Lung (tissue), 12 donors: ENCODE measurements around the gene KIAA2012. TPM values are rescaled to one million over a fixed set of nuclear protein-coding genes. Genes with fewer than 3 reads are reported as not detected.

Experiments
- ATAC-seq: fragments of 200-7000 bp; cut with Tn5 transposase; one replicate; pipeline ENCODE4 v1.9.1; 2020; ENCODE audit warnings: moderate number of reproducible peaks; ENCODE audit not compliant: insufficient read depth, low FRiP score
- DNase-seq, 3 donors: peaks; one replicate each; pipeline ENCODE4 v3.0.0-alpha.2; 2013 to 2017
- H3K27ac ChIP-seq, 2 donors: one replicate each; pipeline ENCODE4 v1.5.1; 2013; ENCODE audit warnings: mild to moderate bottlenecking in 2 of 2, moderate library complexity in 2 of 2, control low read depth in 1 of 2, inconsistent platforms in 1 of 2, low read depth in 1 of 2, low read length in 1 of 2
- H3K27me3 ChIP-seq, 3 donors: one replicate each; pipeline ENCODE4 v1.5.1; 2013; ENCODE audit warnings: low read length in 2 of 3; ENCODE audit not compliant: control insufficient read depth in 3 of 3, insufficient read depth in 3 of 3
- H3K36me3 ChIP-seq, 4 donors: one replicate each; pipeline ENCODE4 v1.5.1; 2013; ENCODE audit warnings: low read length in 4 of 4, mild to moderate bottlenecking in 1 of 4, moderate library complexity in 1 of 4; ENCODE audit not compliant: control insufficient read depth in 4 of 4, insufficient read depth in 4 of 4
- H3K4me1 ChIP-seq, 5 donors: one replicate each; pipeline ENCODE4 v1.5.1; 2013; ENCODE audit warnings: low read length in 5 of 5, mild to moderate bottlenecking in 2 of 5, moderate library complexity in 1 of 5; ENCODE audit not compliant: control insufficient read depth in 5 of 5, insufficient read depth in 5 of 5
- H3K4me3 ChIP-seq: one replicate; pipeline ENCODE4 v1.5.1; 2013; ENCODE audit warnings: mild to moderate bottlenecking, control low read depth, moderate library complexity
- H3K9ac ChIP-seq, 2 donors: one replicate each; pipeline ENCODE4 v1.5.1; 2013; ENCODE audit warnings: low read length in 2 of 2, control low read depth in 1 of 2; ENCODE audit not compliant: insufficient read depth in 1 of 2
- H3K9me3 ChIP-seq, 4 donors: one replicate each; pipeline ENCODE4 v1.5.1; 2013; ENCODE audit warnings: low read length in 3 of 4, mild to moderate bottlenecking in 1 of 4, moderate library complexity in 1 of 4; ENCODE audit not compliant: control insufficient read depth in 4 of 4, insufficient read depth in 3 of 4
- WGBS, 2 donors: extraction: QIAGEN DNeasy Blood & Tissue Kit; methylation state at CpG; one replicate each; pipeline ENCODE4 v1.1.7; 2013; 5-methylcytosine and 5-hydroxymethylcytosine counted together
- polyA plus RNA-seq, 2 donors: library from polyadenylated mRNA; stranded (reverse); fragments of 200-250 nt; gene quantifications; one replicate each; pipeline ENCODE4 v1.2.1, GENCODE V29; 2013
- total RNA-seq, 2 donors: library from RNA; depleted of rRNA in 1 of 2; stranded (reverse); fragments of >200 nt in 1 of 2; gene quantifications; one replicate each; pipeline ENCODE4 v1.2.1, GENCODE V29; 2014 to 2021
- TF ChIP-seq, protein P1 (sequence below): IDR thresholded peaks from 2 replicates; pipeline ENCODE4 v1.5.1; 2012; ENCODE audit warnings: mild to moderate bottlenecking; ENCODE audit errors: control extremely low read depth, extremely low read depth
- donor health status: control.
- donor health status: control.
- donor health status: Bipolar disorder and iron deficiency.
- donor health status: healthy.
- donor health status: DM: yes; HTN: yes; CAD: no.

Gene KIAA2012
- total and polyA plus RNA-seq, 4 donors: 0.69 to 8.5 (median 3.6) TPM

DNA sequence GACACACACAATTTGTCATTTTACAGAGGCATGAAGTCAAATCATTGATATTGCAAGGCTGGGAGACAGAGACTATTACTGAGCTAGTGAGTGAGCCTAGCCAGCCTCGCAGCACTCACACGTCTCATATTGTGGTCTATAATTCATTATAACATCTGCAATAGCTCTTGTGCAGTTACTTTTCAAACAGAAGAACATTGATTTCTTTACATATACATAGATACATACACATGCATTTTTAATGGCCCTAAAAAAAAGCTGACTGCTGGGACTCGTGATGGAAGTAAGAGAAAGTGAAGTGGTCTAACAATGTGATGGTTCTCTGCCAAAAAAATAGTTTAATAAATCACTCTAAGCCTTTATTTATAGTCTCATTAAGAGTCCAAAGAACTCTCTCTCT lies 56.8 kb downstream of the KIAA2012 start:
- no peak for ATAC-seq
- H3K4me3 ChIP-seq: no peak overlapping the region
- 60 to 75% methylated on average over 3 of the region's 3 CpGs for WGBS, 2 donors

DNA sequence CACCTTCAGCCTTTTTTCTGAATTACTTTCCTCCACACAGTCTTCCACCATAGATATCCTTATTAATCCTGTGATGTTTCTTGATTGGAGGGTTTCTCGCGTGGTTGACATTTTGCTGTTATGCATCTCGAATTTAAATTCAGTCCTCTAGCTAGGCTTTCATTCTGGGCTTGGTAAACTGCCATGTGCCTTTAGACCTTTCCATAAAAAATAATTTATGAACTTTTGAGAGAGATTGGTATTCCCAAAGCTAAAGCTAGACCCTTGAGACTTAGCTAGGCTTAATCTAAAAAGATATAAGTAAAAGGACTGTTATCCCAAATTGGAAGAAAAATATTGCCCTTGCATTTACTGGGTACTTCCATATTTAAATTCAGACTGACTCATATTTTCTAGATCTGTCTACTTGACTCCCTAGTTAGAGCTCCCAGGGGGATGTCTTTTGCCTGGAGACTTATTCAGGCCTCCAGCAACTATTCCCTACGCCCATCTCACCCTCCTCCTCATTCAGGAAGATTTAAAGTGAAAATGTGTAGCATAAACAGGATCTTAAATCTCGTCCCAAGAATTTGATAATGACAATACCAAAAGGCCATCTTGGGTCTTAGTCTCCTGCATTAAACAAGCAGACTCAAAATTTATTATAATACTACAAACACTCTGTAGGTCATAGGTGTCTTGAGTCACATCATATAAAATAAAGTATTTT lies 60.3 kb downstream of the KIAA2012 start:
- H3K9ac ChIP-seq: no peak overlapping the region
- H3K27me3 ChIP-seq: no peaks in the 10 kb centered on the region
- peaks cover 0 to 31% (median 4%) of the 10 kb centered on the region in 5 donors for H3K4me1 ChIP-seq
- no peak for DNase-seq
- no peak overlapping the region for H3K27ac ChIP-seq
- H3K9me3 ChIP-seq: peaks cover 0 to 1% (median 0%) of the 10 kb centered on the region in 4 donors
- TF ChIP-seq, protein P1, sequence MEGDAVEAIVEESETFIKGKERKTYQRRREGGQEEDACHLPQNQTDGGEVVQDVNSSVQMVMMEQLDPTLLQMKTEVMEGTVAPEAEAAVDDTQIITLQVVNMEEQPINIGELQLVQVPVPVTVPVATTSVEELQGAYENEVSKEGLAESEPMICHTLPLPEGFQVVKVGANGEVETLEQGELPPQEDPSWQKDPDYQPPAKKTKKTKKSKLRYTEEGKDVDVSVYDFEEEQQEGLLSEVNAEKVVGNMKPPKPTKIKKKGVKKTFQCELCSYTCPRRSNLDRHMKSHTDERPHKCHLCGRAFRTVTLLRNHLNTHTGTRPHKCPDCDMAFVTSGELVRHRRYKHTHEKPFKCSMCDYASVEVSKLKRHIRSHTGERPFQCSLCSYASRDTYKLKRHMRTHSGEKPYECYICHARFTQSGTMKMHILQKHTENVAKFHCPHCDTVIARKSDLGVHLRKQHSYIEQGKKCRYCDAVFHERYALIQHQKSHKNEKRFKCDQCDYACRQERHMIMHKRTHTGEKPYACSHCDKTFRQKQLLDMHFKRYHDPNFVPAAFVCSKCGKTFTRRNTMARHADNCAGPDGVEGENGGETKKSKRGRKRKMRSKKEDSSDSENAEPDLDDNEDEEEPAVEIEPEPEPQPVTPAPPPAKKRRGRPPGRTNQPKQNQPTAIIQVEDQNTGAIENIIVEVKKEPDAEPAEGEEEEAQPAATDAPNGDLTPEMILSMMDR: no peak
- H3K36me3 ChIP-seq: no peaks in the 10 kb centered on the region
- no peak for ATAC-seq
- H3K4me3 ChIP-seq: no peak overlapping the region
- 89 to 91% methylated on average over 5 of the region's 5 CpGs for WGBS, 2 donors

More for the DNA sequence above, 56.8 kb downstream of the KIAA2012 start:
- H3K27ac ChIP-seq: no peak overlapping the region
- no peak overlapping the region for H3K9ac ChIP-seq
- peak in 2 of 3 donors; percentile 74 to 87 for DNase-seq
- H3K36me3 ChIP-seq: no peaks in the 10 kb centered on the region
- TF ChIP-seq, protein P1: no peak
- H3K4me1 ChIP-seq: peaks cover 0 to 39% (median 7%) of the 10 kb centered on the region in 5 donors
- no peaks in the 10 kb centered on the region for H3K27me3 ChIP-seq
- H3K9me3 ChIP-seq: no peaks in the 10 kb centered on the region

DNA sequence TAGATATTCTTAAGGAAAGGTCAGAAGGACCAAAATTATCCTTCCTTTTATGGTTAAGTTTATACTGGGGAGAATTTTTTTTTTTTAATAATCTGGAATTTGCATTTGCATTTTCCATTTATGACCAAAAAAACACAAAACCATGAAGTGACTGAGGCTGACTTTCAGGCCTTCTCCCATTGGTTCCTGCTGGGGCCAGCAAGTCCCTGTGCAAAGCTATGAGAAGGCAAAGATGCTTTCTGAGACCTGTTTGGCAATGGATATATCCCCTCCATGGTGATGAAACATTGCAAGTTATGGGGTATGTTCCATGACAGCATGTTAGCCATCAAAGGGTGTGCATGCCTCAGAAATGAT lies 60.8 kb downstream of the KIAA2012 start:
- H3K9me3 ChIP-seq: peaks cover 0 to 1% (median 0%) of the 10 kb centered on the region in 4 donors
- H3K27ac ChIP-seq: no peak overlapping the region
- ATAC-seq (no peak), DNase-seq (no peak)
- TF ChIP-seq, protein P1: no peak
- no peaks in the 10 kb centered on the region for H3K36me3 ChIP-seq
- no peak overlapping the region for H3K9ac ChIP-seq
- H3K27me3 ChIP-seq: no peaks in the 10 kb centered on the region
- H3K4me3 ChIP-seq: no peak overlapping the region
- peaks cover 0 to 27% (median 4%) of the 10 kb centered on the region in 5 donors for H3K4me1 ChIP-seq
